MCF 10A (cell line): ENCODE measurements around the gene RNF112. TPM values are rescaled to one million over a fixed set of nuclear protein-coding genes. Genes with fewer than 3 reads are reported as not detected.

Source experiments
- BruUV-seq: library from RNA; stranded (reverse); fragments of 400-500 nt; replicated peaks from 2 replicates; lab custom pipeline; 2021; lab: Mats Ljungman, UMichigan
- CTCF ChIA-PET: fragments of 300-600 bp; sonication (Branson Sonifier 250); formaldehyde crosslinking; extraction: SDS; loops from one replicate; lab custom pipeline; 2021; ENCODE audit warnings: antibody characterized with exemption, inconsistent platforms; lab: Yijun Ruan, JAX
- POLR2A ChIA-PET: fragments of 300-600, 350-650 bp; sonication (Branson Sonifier 250); formaldehyde crosslinking; extraction: SDS; loops from one replicate; lab custom pipeline; 2020; ENCODE audit warnings: antibody characterized with exemption, inconsistent platforms; lab: Yijun Ruan, JAX
- DNase-seq: peaks from one replicate; pipeline ENCODE4 v3.0.0-alpha.2; 2018; ENCODE audit not compliant: unreplicated experiment
- H3K27ac Mint-ChIP-seq: one replicate; pipeline ENCODE4 v1.8.0; 2022; ENCODE audit warnings: mild to moderate bottlenecking, low read depth, mixed read lengths; ENCODE audit not compliant: unreplicated experiment
- H3K27me3 Mint-ChIP-seq: one replicate; pipeline ENCODE4 v1.8.0; 2022; ENCODE audit warnings: mixed read lengths; ENCODE audit not compliant: insufficient read depth, unreplicated experiment
- H3K36me3 Mint-ChIP-seq: one replicate; pipeline ENCODE4 v1.8.0; 2022; ENCODE audit warnings: mild to moderate bottlenecking, moderate library complexity, mixed read lengths; ENCODE audit not compliant: insufficient read depth, unreplicated experiment
- H3K4me1 Mint-ChIP-seq: one replicate; pipeline ENCODE4 v1.8.0; 2022; ENCODE audit warnings: mixed read lengths; ENCODE audit not compliant: insufficient read depth, unreplicated experiment
- H3K4me3 Mint-ChIP-seq: one replicate; pipeline ENCODE4 v1.8.0; 2022; ENCODE audit warnings: mild to moderate bottlenecking, moderate library complexity, mixed read lengths; ENCODE audit not compliant: unreplicated experiment
- H3K9me3 Mint-ChIP-seq: one replicate; pipeline ENCODE4 v1.8.0; 2022; ENCODE audit warnings: mixed read lengths; ENCODE audit not compliant: unreplicated experiment
- CTCF ChIP-seq: fragments of 200-600 bp; IDR thresholded peaks from one replicate; pipeline ENCODE4 v1.8.0; 2022; ENCODE audit warnings: antibody characterized with exemption, mild to moderate bottlenecking; ENCODE audit not compliant: unreplicated experiment
- intact Hi-C: fragments of 100-400 bp; cut with micrococcal nuclease; formaldehyde crosslinking; loops from 2 replicates; pipeline ENCODE4 v1.14.1; 2022
- total RNA-seq: library from RNA; stranded (reverse); gene quantifications from 2 replicates; pipeline ENCODE4 v1.2.3, GENCODE V29; 2022

Gene RNF112
- total RNA-seq, 1 experiment from 2014 or later: not detected

- DNase-seq: peak; percentile 90
- intact Hi-C loops: loop anchor here (1.0 to 5.0 kb wide), 5 partner anchors 85 to 404 kb away; partner anchors contain the start of gene ALDH3A2
- TF ChIP-seq CTCF: peak; percentile 97
- ChIA-PET CTCF (interaction anchor here (0.5 to 9.7 kb wide), 40 partner anchors 8 to 404 kb away, joined by 3 to 147 read pairs (median 4); partner anchors contain the start of genes ALDH3A2 and MAPK7), POLR2A (interaction anchor here (0.6 to 5.9 kb wide), 14 partner anchors 9 to 404 kb away, joined by 3 to 61 read pairs (median 4); partner anchors contain the start of genes ALDH3A2 and MAPK7)
- peaks cover 14% of the 10 kb centered on the region for H3K4me1 Mint-ChIP-seq
- no peaks in the 10 kb centered on the region for H3K27me3 Mint-ChIP-seq
- peaks cover 14% of the 10 kb centered on the region for H3K36me3 Mint-ChIP-seq
- H3K4me3 Mint-ChIP-seq: peak within 1 kb of the TSS; percentile 78
- H3K9me3 Mint-ChIP-seq: no peaks in the 10 kb centered on the region
- peak within 1 kb of the TSS; percentile 89 for H3K27ac Mint-ChIP-seq
- no TSS peak for BruUV-seq
Measured at GRCh38 chr17:19362277-19363113, 48.5 kb upstream of the RNF112 start, which contains the start of gene B9D1. Gene B9D1, minus strand, starts transcription at chr17:19362723. Its CDS starts 154 bp downstream, at chr17:19362569.

GRCh38 chr17:19363114-19363438 lies 48.0 kb upstream of the RNF112 start:
- no peak for DNase-seq
- Mint-ChIP-seq H3K27ac (peak overlapping the region; percentile 89), H3K4me3 (peak overlapping the region; percentile 78), H3K27me3 (no peaks in the 10 kb centered on the region), H3K36me3 (peaks cover 12% of the 10 kb centered on the region), H3K9me3 (no peaks in the 10 kb centered on the region), H3K4me1 (peaks cover 14% of the 10 kb centered on the region)
- BruUV-seq: no TSS peak
- intact Hi-C loops: loop anchor here (1.0 to 5.0 kb wide), 4 partner anchors 145 to 404 kb away; partner anchors contain the start of gene ALDH3A2
- POLR2A ChIA-PET: interaction anchor here (0.6 to 5.9 kb wide), 11 partner anchors 9 to 365 kb away, joined by 3 to 61 read pairs (median 4); partner anchors contain the start of genes ALDH3A2 and MAPK7
- CTCF ChIA-PET: interaction anchor here (0.7 to 9.7 kb wide), 33 partner anchors 9 to 403 kb away, joined by 3 to 147 read pairs (median 4); partner anchors contain the start of genes ALDH3A2 and MAPK7
- no peak for TF ChIP-seq CTCF

- Mint-ChIP-seq H3K27ac (no peak overlapping the region), H3K9me3 (no peaks in the 10 kb centered on the region), H3K4me3 (peak overlapping the region; percentile 78), H3K4me1 (peaks cover 14% of the 10 kb centered on the region), H3K36me3 (peaks cover 8% of the 10 kb centered on the region), H3K27me3 (no peaks in the 10 kb centered on the region)
- no peak for TF ChIP-seq CTCF
- ChIA-PET CTCF (interaction anchor here (0.7 to 9.7 kb wide), 27 partner anchors 9 to 403 kb away, joined by 3 to 147 read pairs (median 5); partner anchors contain the start of genes ALDH3A2 and MAPK7), POLR2A (interaction anchor here (0.8 to 5.9 kb wide), 7 partner anchors 10 to 364 kb away, joined by 4 to 61 read pairs (median 5); partner anchors contain the start of gene MAPK7)
- BruUV-seq: no TSS peak
- intact Hi-C loops: loop anchor here (1.0 to 5.0 kb wide), 4 partner anchors 145 to 403 kb away; partner anchors contain the start of gene ALDH3A2
- no peak for DNase-seq
Measured at GRCh38 chr17:19363460-19364035, 47.5 kb upstream of the RNF112 start.
